Measurements from ENCODE around the gene TDRD12.
"Not testable (repeated sequence)": the region's sequence is repeated elsewhere in the genome, so short reads cannot be mapped to it uniquely, and the experiment has no call there.

The TDRD12 gene

DNA sequence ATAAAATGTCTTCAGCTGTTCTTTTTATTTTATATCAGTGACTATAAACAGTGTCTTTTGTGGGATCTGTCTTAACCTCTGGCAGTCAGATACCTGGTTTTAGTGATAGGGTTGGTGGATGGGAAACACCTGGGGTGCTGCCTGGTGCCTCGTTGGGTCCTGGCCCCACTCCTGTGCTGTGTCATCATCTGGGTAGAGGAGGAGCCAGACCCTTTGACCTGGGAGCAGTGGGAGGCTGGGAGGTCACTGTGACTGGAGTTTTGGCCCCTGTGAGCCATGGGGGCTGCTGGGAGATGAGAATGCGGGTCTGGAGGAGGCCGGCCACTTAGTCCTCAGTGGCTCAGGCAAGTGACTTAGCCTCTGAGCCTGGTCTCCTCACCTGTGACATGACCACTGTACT, 29.4 kb downstream of the TDRD12 start:
- in situ Hi-C loops (cut with HindIII; ENCODE audit: low sequenced_read_pairs), result no loop called here

DNA sequence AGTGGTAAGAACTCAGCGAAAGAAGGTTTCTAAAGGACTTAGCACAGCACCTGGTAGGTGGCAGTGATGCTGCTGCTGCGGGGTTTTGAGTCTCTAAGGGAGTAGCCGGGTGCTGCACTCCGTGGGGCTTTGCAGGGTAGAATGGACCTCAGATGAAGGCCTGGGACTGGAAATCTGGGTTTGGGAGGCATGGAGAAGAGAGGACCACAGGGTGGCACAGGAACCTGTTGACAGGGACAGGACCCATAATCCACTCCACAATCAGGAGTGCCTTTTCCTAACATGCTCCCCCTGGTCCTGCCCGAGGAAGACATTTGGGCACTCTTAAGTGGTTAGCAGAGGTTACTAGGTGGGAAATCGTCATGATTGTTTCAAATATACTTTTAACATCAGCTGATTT, 29.8 kb downstream of the TDRD12 start:
- no peak for DNase-seq (ENCODE audit: low read depth, low spot score)
- TF ChIP-seq, protein P1, sequence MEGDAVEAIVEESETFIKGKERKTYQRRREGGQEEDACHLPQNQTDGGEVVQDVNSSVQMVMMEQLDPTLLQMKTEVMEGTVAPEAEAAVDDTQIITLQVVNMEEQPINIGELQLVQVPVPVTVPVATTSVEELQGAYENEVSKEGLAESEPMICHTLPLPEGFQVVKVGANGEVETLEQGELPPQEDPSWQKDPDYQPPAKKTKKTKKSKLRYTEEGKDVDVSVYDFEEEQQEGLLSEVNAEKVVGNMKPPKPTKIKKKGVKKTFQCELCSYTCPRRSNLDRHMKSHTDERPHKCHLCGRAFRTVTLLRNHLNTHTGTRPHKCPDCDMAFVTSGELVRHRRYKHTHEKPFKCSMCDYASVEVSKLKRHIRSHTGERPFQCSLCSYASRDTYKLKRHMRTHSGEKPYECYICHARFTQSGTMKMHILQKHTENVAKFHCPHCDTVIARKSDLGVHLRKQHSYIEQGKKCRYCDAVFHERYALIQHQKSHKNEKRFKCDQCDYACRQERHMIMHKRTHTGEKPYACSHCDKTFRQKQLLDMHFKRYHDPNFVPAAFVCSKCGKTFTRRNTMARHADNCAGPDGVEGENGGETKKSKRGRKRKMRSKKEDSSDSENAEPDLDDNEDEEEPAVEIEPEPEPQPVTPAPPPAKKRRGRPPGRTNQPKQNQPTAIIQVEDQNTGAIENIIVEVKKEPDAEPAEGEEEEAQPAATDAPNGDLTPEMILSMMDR (IDR thresholded peaks at IDR 0.05; ENCODE audit: low read depth, low read length), result no peak
- in situ Hi-C loops (cut with HindIII; ENCODE audit: low sequenced_read_pairs), result no loop called here
- H3K4me3 ChIP-seq (ENCODE audit: low read depth, low read length), result no peak overlapping the region

More for the DNA sequence above, 29.4 kb downstream of the TDRD12 start:
- no peak overlapping the region for H3K4me3 ChIP-seq (ENCODE audit: low read depth, low read length)
- no peak for DNase-seq (ENCODE audit: low read depth, low spot score)
- TF ChIP-seq, protein P1 (IDR thresholded peaks at IDR 0.05; ENCODE audit: low read depth, low read length), result no peak

DNA sequence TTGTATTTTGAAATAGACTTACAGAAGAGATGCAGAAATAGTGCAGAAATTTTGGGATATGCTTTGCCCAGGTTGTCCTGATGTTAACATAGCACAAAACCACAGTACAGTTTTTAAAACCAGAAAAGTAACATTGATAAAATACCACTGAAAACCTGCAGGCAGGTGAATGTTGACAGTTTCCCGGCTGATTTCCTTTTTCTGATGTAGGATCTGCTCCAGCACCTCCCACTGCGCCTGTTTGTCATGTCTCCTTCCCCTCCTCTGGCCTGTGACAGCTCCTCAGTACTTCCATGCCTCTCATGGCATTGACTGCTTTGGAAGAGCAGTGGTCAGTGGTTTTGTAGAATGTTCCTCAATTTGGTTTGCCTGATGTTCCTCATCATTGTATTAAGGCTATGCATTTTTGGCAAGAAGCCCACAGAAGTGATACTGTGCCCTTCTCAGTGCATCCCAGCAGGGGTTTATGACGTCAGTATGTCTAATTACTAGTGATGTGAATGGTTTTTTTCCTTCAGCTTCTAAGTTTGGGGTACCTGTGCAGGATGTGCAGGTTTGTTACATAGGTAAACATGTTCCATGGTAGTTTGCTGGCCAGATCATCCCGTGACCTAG, 31.0 kb downstream of the TDRD12 start:
- DNase-seq (ENCODE audit: low read depth, low spot score), result no peak
- H3K4me3 ChIP-seq (ENCODE audit: low read depth, low read length), result no peak overlapping the region
- in situ Hi-C loops (cut with HindIII; ENCODE audit: low sequenced_read_pairs), result no loop called here
- TF ChIP-seq, protein P1 (IDR thresholded peaks at IDR 0.05; ENCODE audit: low read depth, low read length), result no peak

DNA sequence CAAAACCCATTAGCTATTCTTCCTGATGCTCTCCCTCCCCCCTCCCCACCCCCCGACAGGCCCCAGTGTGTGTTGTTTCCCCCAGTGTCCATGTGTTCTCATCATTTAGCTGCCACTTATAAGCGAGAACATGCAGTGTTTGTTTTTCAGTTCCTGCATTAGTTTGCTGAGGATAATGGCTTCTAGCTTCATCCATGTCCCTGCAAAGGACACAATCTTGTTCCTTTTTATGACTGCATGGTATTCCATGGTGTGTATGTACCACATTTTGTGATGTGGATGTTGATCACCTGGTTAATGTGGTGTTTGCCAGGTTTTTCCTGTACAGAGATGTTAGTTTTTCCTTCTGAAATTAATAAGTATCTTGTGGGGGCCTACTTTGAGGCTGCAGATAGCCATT, 31.5 kb downstream of the TDRD12 start:
- in situ Hi-C loops (cut with HindIII; ENCODE audit: low sequenced_read_pairs), result no loop called here
- TF ChIP-seq, protein P1 (IDR thresholded peaks at IDR 0.05; ENCODE audit: low read depth, low read length), result no peak
- H3K4me3 ChIP-seq (ENCODE audit: low read depth, low read length), result no peak overlapping the region
- no peak for DNase-seq (ENCODE audit: low read depth, low spot score)

DNA sequence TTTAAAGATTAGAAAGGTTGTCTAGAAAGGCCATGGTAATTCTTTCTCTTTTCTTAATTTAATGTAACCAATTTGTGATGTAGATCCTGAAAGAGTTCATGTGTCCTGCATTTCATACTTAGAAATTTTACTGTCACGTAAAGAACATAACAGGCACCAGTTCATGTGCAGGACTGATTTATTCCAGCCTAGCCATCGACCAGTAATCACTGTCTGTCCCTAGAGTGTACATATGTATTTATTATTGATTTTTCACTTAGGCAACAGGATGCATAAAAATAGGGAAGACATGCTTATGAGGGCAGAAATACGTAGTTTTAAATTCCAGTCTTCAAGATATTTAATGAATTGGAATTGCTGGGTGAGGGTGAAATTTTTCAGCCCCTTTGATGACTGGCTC, 37.6 kb downstream of the TDRD12 start:
- TF ChIP-seq, protein P1 (IDR thresholded peaks at IDR 0.05; ENCODE audit: low read depth, low read length), result no peak
- DNase-seq (ENCODE audit: low read depth, low spot score), result no peak
- no peak overlapping the region for H3K4me3 ChIP-seq (ENCODE audit: low read depth, low read length)
- in situ Hi-C loops (cut with HindIII; ENCODE audit: low sequenced_read_pairs), result no loop called here

DNA sequence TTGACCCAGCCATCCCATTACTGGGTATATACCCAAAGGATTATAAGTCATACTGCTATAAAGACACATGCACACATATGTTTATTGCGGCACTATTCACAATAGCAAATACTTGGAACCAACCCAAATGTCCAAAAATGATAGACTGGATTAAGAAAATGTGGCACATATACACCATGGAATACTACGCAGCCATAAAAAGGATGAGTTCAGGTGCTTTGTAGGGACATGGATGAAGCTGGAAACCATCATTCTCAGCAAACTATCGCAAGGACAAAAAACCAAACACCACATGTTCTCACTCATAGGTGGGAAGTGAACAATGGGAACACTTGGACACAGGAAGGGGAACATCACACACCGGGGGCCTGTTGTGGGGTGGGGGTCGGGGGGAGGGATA, 45.8 kb downstream of the TDRD12 start:
- in situ Hi-C loops (cut with HindIII; ENCODE audit: low sequenced_read_pairs); DNase-seq (ENCODE audit: low read depth, low spot score); H3K4me3 ChIP-seq (ENCODE audit: low read depth, low read length): not testable (repeated sequence)

- in situ Hi-C loops (cut with HindIII; ENCODE audit: low sequenced_read_pairs), result no loop called here
- TF ChIP-seq, protein P1 (IDR thresholded peaks at IDR 0.05; ENCODE audit: low read depth, low read length), result no peak
- H3K4me3 ChIP-seq (ENCODE audit: low read depth, low read length), result no peak overlapping the region
- DNase-seq (ENCODE audit: low read depth, low spot score), result no peak
These were observed 48.5 kb downstream of the TDRD12 start for GRCh38 chr19:32767951-32768679.

Data from astrocyte of the spinal cord (primary cell).